ENCODE data around the gene HSD17B13.
"Not testable (repeated sequence)": the region's sequence is repeated elsewhere in the genome, so short reads cannot be mapped to it uniquely, and the experiment has no call there.

The HSD17B13 gene

GRCh38 chr4:87360338-87360935, 37.8 kb upstream of the HSD17B13 start:
- no peak for DNase-seq (ENCODE audit: extremely low spot score)
- TF ChIP-seq BHLHE40 (IDR thresholded peaks at IDR 0.05; ENCODE audit: borderline replicate concordance), result no peak
- no peak for TF ChIP-seq CTBP1 (IDR thresholded peaks at IDR 0.05; ENCODE audit: borderline replicate concordance)
- no peak for TF ChIP-seq SUZ12 (IDR thresholded peaks at IDR 0.05)
- TF ChIP-seq PKNOX1 (IDR thresholded peaks at IDR 0.05), result no peak
- no peak for TF ChIP-seq FOXA1 (IDR thresholded peaks at IDR 0.05)
- TF ChIP-seq SP1 (IDR thresholded peaks at IDR 0.05), result no peak
- no peak for TF ChIP-seq ELF4 (IDR thresholded peaks at IDR 0.05)
- no peak for TF ChIP-seq FOXM1 (IDR thresholded peaks at IDR 0.05; ENCODE audit: borderline replicate concordance)
- no peak for TF ChIP-seq HDGF (IDR thresholded peaks at IDR 0.05; ENCODE audit: borderline replicate concordance)
- TF ChIP-seq ARNT (IDR thresholded peaks at IDR 0.05), result no peak
- no peak for TF ChIP-seq TARDBP (IDR thresholded peaks at IDR 0.05)
- no peak for TF ChIP-seq FOXK2 (IDR thresholded peaks at IDR 0.05)
- POLR2A ChIA-PET, result no interaction called here
- CTCF ChIA-PET, result no interaction called here

- no peak for DNase-seq (ENCODE audit: extremely low spot score)
- TF ChIP-seq NFRKB (IDR thresholded peaks at IDR 0.05) (no peak), FOXM1 (IDR thresholded peaks at IDR 0.05; ENCODE audit: borderline replicate concordance) (no peak), ELF4 (IDR thresholded peaks at IDR 0.05) (no peak), L3MBTL2 (conservative IDR thresholded peaks at IDR 0.05) (no peak), SP1 (IDR thresholded peaks at IDR 0.05) (no peak), SUZ12 (IDR thresholded peaks at IDR 0.05) (no peak), PKNOX1 (IDR thresholded peaks at IDR 0.05) (no peak), LEF1 (IDR thresholded peaks at IDR 0.05; ENCODE audit: borderline replicate concordance) (no peak), CTBP1 (IDR thresholded peaks at IDR 0.05; ENCODE audit: borderline replicate concordance) (no peak), ARNT (IDR thresholded peaks at IDR 0.05) (no peak)
- CTCF ChIA-PET, result no interaction called here
- POLR2A ChIA-PET, result no interaction called here
Observed at GRCh38 chr4:87359258-87359657, 36.6 kb upstream of the HSD17B13 start.

- CTCF ChIA-PET, result no interaction called here
- no peak for DNase-seq (ENCODE audit: extremely low spot score)
- POLR2A ChIA-PET, result no interaction called here
- TF ChIP-seq FOXK2 (IDR thresholded peaks at IDR 0.05) (no peak), HDGF (IDR thresholded peaks at IDR 0.05; ENCODE audit: borderline replicate concordance) (no peak), FOXM1 (IDR thresholded peaks at IDR 0.05; ENCODE audit: borderline replicate concordance) (no peak), CTBP1 (IDR thresholded peaks at IDR 0.05; ENCODE audit: borderline replicate concordance) (no peak), FOXA1 (IDR thresholded peaks at IDR 0.05) (no peak), SUZ12 (IDR thresholded peaks at IDR 0.05) (no peak), LEF1 (IDR thresholded peaks at IDR 0.05; ENCODE audit: borderline replicate concordance) (no peak), SP1 (IDR thresholded peaks at IDR 0.05) (no peak), L3MBTL2 (conservative IDR thresholded peaks at IDR 0.05) (no peak), ZNF384 (IDR thresholded peaks at IDR 0.05) (no peak)
Observed at GRCh38 chr4:87356832-87357526, 34.3 kb upstream of the HSD17B13 start.

GRCh38 chr4:87354168-87355102, 31.8 kb upstream of the HSD17B13 start:
- DNase-seq (ENCODE audit: extremely low spot score), result no peak
- ChIA-PET POLR2A (no interaction called here), CTCF (interaction anchor here (1.3 to 1.5 kb wide), 2 partner anchors 9 to 114 kb away, joined by 3 to 6 read pairs; no protein-coding TSS in a partner anchor)
- TF ChIP-seq BHLHE40 (IDR thresholded peaks at IDR 0.05; ENCODE audit: borderline replicate concordance), result no peak
- no peak for TF ChIP-seq HDGF (IDR thresholded peaks at IDR 0.05; ENCODE audit: borderline replicate concordance)
- no peak for TF ChIP-seq FOXA1 (IDR thresholded peaks at IDR 0.05)

- ChIA-PET CTCF (interaction anchor here (1.3 to 1.5 kb wide), 2 partner anchors 10 to 115 kb away, joined by 3 to 6 read pairs; no protein-coding TSS in a partner anchor), POLR2A (no interaction called here)
- TF ChIP-seq NFRKB (IDR thresholded peaks at IDR 0.05), result no peak
- DNase-seq (ENCODE audit: extremely low spot score), result peak; percentile 38
Observed at GRCh38 chr4:87353592-87353991, 30.9 kb upstream of the HSD17B13 start.

GRCh38 chr4:87345139-87345538, 22.5 kb upstream of the HSD17B13 start:
- ChIA-PET CTCF (no interaction called here), POLR2A (no interaction called here)
- TF ChIP-seq SP1 (IDR thresholded peaks at IDR 0.05) (no peak), TARDBP (IDR thresholded peaks at IDR 0.05) (no peak), FOXK2 (IDR thresholded peaks at IDR 0.05) (no peak), LEF1 (IDR thresholded peaks at IDR 0.05; ENCODE audit: borderline replicate concordance) (no peak), FOXA1 (IDR thresholded peaks at IDR 0.05) (no peak), ELF4 (IDR thresholded peaks at IDR 0.05) (no peak), BHLHE40 (IDR thresholded peaks at IDR 0.05; ENCODE audit: borderline replicate concordance) (no peak), ZNF384 (IDR thresholded peaks at IDR 0.05) (no peak)
- DNase-seq (ENCODE audit: extremely low spot score), result no peak

- no peak for DNase-seq (ENCODE audit: extremely low spot score)
- POLR2A ChIA-PET, result no interaction called here
- CTCF ChIA-PET, result no interaction called here
- TF ChIP-seq FOXM1 (IDR thresholded peaks at IDR 0.05; ENCODE audit: borderline replicate concordance) (no peak), FOXK2 (IDR thresholded peaks at IDR 0.05) (no peak), CTBP1 (IDR thresholded peaks at IDR 0.05; ENCODE audit: borderline replicate concordance) (no peak), SP1 (IDR thresholded peaks at IDR 0.05) (no peak), TARDBP (IDR thresholded peaks at IDR 0.05) (no peak), ARNT (IDR thresholded peaks at IDR 0.05) (no peak), BHLHE40 (IDR thresholded peaks at IDR 0.05; ENCODE audit: borderline replicate concordance) (no peak), ELF4 (IDR thresholded peaks at IDR 0.05) (no peak), ZNF384 (IDR thresholded peaks at IDR 0.05) (no peak)
Observed at GRCh38 chr4:87342872-87343271, 20.2 kb upstream of the HSD17B13 start.

- POLR2A ChIA-PET; DNase-seq (ENCODE audit: extremely low spot score); CTCF ChIA-PET: not testable (repeated sequence)
Observed at GRCh38 chr4:87341954-87342635, 19.4 kb upstream of the HSD17B13 start.
